ENCODE data around the gene SPRTN. TPM values are rescaled to one million over a fixed set of nuclear protein-coding genes. Genes with fewer than 3 reads are reported as not detected.
A peak's percentile ranks its signal among the peaks of the same experiment; 100 is the strongest.

SPRTN gene
- total and polyA plus RNA-seq, 2 experiments from 2014 or later = 10.7 to 15.2 TPM

GRCh38 chr1:231334952-231335351 lies 3.1 kb upstream of the SPRTN start:
- no peak for DNase-seq (ENCODE audit: low read depth in 1 of 2, low spot score in 1 of 2)
- Histone ChIP-seq H3K27me3 (no peaks in the 10 kb centered on the region), H3K4me3 (peak overlapping the region; percentile 62), H3K36me3 (no peaks in the 10 kb centered on the region), H3K9me3 (ENCODE audit: low read depth) (no peaks in the 10 kb centered on the region), H3K27ac (no peak overlapping the region), H3K4me1 (ENCODE audit: low read depth) (peaks cover 43% of the 10 kb centered on the region)
- TF ChIP-seq, protein P1, sequence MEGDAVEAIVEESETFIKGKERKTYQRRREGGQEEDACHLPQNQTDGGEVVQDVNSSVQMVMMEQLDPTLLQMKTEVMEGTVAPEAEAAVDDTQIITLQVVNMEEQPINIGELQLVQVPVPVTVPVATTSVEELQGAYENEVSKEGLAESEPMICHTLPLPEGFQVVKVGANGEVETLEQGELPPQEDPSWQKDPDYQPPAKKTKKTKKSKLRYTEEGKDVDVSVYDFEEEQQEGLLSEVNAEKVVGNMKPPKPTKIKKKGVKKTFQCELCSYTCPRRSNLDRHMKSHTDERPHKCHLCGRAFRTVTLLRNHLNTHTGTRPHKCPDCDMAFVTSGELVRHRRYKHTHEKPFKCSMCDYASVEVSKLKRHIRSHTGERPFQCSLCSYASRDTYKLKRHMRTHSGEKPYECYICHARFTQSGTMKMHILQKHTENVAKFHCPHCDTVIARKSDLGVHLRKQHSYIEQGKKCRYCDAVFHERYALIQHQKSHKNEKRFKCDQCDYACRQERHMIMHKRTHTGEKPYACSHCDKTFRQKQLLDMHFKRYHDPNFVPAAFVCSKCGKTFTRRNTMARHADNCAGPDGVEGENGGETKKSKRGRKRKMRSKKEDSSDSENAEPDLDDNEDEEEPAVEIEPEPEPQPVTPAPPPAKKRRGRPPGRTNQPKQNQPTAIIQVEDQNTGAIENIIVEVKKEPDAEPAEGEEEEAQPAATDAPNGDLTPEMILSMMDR (IDR thresholded peaks at IDR 0.05; ENCODE audit: low read depth, low read length) = no peak

DNA sequence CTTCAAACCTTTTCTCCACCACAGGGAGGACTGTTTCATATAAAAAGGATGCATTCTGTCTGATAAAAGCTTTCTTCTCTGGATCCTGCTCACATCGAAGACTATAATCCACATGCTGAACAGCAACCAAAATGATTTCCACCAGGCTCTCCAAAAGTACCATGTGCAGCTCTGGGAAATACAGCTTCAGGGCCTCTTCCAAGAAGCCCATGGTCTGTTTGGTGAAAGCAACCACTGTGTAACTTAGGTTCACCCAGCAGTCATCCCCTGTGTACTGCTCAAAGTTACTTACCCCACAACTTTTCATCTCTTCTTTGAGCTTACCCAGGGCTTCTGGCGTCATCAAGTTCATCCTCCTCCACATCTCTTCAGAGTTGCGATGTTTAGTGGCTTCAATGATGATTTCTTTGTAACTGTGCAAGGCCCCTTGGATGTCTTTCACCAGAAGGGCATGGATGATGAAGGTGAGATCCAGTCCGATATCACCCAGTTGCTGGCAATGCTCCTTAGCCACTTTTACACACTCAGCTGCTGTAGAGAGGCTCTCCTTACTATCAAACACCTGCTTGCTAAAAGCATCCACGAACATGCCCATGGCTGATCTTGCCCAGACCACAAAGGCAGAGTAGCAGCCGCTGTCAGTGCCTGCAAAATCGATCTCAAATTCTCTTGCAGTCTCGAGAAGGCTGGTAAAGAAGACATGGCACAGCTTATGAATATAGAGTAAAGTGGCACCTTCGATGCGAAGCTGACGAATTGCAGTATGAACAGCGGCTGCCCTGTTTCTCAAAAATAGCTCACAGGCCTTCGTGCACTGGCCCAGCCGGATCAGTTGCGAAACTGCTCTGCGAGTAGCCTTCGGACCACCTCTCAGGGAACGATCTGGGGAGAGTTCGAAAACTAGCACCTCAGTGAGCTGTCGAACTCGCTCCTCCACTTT lies 2.2 kb upstream of the SPRTN start:
- Histone ChIP-seq H3K9me3 (ENCODE audit: low read depth) (no peaks in the 10 kb centered on the region), H3K4me1 (ENCODE audit: low read depth) (peaks cover 43% of the 10 kb centered on the region), H3K36me3 (no peaks in the 10 kb centered on the region), H3K27me3 (no peaks in the 10 kb centered on the region), H3K27ac (peak overlapping the region; percentile 61), H3K4me3 (peak overlapping the region; percentile 62)
- TF ChIP-seq, protein P1 (IDR thresholded peaks at IDR 0.05; ENCODE audit: low read depth, low read length) = no peak
- DNase-seq (ENCODE audit: low read depth in 1 of 2, low spot score in 1 of 2) = peak in 1 of 2 donors; percentile 29

DNA sequence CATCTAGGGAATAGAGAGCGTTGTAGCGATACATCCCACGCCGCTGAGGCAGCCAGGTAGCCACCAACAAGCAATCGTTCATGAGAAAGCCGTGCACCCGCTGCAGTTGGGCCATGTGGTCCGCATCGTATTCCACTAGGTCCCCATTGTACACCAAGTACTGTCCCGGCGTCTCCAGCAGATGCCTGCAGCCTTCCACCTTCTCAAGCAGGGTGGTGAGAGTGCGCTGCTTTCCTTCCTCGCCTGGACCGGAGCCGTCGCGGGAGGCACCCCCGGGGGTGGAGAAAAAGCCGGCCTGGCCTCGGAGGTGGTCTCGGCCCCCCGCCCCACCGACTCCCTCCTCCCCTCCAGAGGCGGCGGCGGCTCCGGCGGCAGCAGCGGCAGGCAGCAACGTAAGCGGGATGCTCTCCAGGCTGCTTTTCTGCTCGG lies 1.0 kb upstream of the SPRTN start:
- peak overlapping the region; percentile 62 for H3K4me3 ChIP-seq
- no peaks in the 10 kb centered on the region for H3K36me3 ChIP-seq
- TF ChIP-seq, protein P1 (IDR thresholded peaks at IDR 0.05; ENCODE audit: low read depth, low read length) = no peak
- no peak for DNase-seq (ENCODE audit: low read depth in 1 of 2, low spot score in 1 of 2)
- H3K4me1 ChIP-seq (ENCODE audit: low read depth) = peaks cover 43% of the 10 kb centered on the region
- no peaks in the 10 kb centered on the region for H3K9me3 ChIP-seq (ENCODE audit: low read depth)
- peak overlapping the region; percentile 61 for H3K27ac ChIP-seq
- H3K27me3 ChIP-seq = no peaks in the 10 kb centered on the region

DNA sequence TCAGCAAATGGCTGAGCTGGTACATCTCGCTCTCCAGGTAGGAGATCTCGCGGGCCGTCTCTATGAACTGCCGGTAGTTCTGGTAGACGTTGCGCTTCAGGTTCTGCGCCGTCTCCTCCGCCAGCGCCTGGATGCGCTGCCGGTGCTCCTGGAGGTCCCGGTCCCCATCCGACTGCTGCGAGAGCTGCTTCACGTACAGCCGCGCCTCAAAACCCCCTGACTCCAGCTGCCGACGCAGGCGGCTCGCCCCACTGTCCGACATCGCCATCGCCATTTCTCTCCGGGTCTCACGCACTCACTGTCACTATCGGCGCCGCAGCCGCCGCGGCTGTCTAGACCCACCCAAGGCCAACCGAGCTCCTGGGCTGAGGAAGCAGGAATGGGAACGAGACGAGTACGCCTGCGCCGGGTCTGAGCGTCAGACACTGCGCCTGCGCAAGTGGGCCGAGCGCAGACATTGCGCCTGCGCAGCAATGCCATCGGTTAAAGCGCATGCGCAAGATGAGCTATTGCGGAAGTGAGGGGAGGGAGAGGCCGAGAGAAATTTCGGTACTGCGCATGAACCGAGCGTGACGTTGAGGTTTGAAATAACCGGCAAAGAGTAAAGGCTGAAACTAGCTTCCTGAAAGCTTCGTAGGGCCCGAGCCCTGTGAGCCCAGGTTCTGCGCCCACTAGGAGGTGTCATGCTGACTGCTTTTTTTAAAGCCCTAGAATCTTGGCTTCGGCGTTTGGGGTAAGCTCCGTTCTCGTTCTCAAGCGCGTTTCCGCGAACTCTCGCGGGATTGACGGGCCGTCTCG lies 422 bp upstream of the SPRTN start, which contains the start of gene EXOC8:
Gene EXOC8 (minus strand): TSS at position 381 of the 798 bp plus-strand sequence. CDS start 107 bp downstream, at position 274.
- TF ChIP-seq, protein P1 (IDR thresholded peaks at IDR 0.05; ENCODE audit: low read depth, low read length) = peak; percentile 4
- H3K27me3 ChIP-seq = no peaks in the 10 kb centered on the region
- peak within 1 kb of the TSS; percentile 93 for H3K27ac ChIP-seq
- H3K4me3 ChIP-seq = peak within 1 kb of the TSS; percentile 62
- H3K9me3 ChIP-seq (ENCODE audit: low read depth) = no peaks in the 10 kb centered on the region
- no peaks in the 10 kb centered on the region for H3K36me3 ChIP-seq
- peak; percentile 97 to 98 for DNase-seq (ENCODE audit: low read depth in 1 of 2, low spot score in 1 of 2)
- peaks cover 43% of the 10 kb centered on the region for H3K4me1 ChIP-seq (ENCODE audit: low read depth)

GRCh38 chr1:231340328-231341013 lies 2.4 kb downstream of the SPRTN start:
- TF ChIP-seq, protein P1 (IDR thresholded peaks at IDR 0.05; ENCODE audit: low read depth, low read length) = no peak
- H3K36me3 ChIP-seq = peaks cover 9% of the 10 kb centered on the region

More at GRCh38 chr1:231340328-231341013, 2.4 kb downstream of the SPRTN start:
- Histone ChIP-seq H3K27me3 (no peaks in the 10 kb centered on the region), H3K27ac (no peak overlapping the region), H3K4me1 (ENCODE audit: low read depth) (peaks cover 18% of the 10 kb centered on the region), H3K9me3 (ENCODE audit: low read depth) (no peaks in the 10 kb centered on the region), H3K4me3 (no peak overlapping the region)
- no peak for DNase-seq (ENCODE audit: low read depth in 1 of 2, low spot score in 1 of 2)
